ENCODE data around the gene MRPL9. TPM values are rescaled to one million over a fixed set of nuclear protein-coding genes. Genes with fewer than 3 reads are reported as not detected.

Gene MRPL9
- total RNA-seq, 1 donor from 2014 or later: 58.5 TPM

DNA sequence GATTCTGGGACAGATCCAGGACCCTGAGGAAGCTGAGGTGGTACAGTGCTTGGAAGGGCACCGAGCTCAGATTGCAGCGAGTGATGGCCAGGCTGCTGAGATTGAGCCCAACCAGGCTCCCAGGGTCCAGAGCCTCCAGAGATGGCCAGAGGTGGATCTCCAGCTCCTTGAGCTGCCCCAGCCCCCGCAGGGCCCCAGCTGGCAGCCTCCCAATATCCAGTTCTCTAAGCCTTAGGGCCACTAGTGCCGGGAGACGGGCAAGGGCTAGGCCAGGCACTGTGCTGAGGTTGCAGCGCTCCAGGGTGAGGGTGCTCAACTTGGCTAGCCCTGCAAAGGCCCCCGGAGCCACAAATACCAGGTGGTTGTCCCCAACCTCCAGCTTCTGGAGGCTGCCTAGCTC lies 38.5 kb upstream of the MRPL9 start:
- TF ChIP-seq EZH2 (IDR thresholded peaks at IDR 0.05; ENCODE audit: insufficient read depth, low read length) (no peak), CTCF (IDR thresholded peaks at IDR 0.05; ENCODE audit: insufficient read depth, low read depth, low read length) (no peak)
- peaks cover 62% of the 10 kb centered on the region for H3K27me3 Mint-ChIP-seq (ENCODE audit: low read depth, unreplicated experiment)
- Histone ChIP-seq H3K9ac (ENCODE audit: low read length) (no peak overlapping the region), H3K27ac (ENCODE audit: low read depth, low read length) (no peak overlapping the region), H3K79me2 (ENCODE audit: insufficient read depth, low read length) (no peaks in the 10 kb centered on the region), H3K4me2 (ENCODE audit: low read length) (no peak overlapping the region), H3K36me3 (ENCODE audit: insufficient read depth, low read length) (no peaks in the 10 kb centered on the region), H4K20me1 (ENCODE audit: insufficient read depth, low read length) (no peaks in the 10 kb centered on the region), H3K27me3 (ENCODE audit: insufficient read depth, low read length) (peaks cover 78% of the 10 kb centered on the region), H3K4me1 (ENCODE audit: insufficient read depth, low read length) (no peaks in the 10 kb centered on the region), H3K4me3 (ENCODE audit: insufficient read depth, low read depth, low read length) (no peak overlapping the region), H2AFZ (ENCODE audit: low read depth, low read length) (no peak overlapping the region), H3K9me3 (ENCODE audit: insufficient read depth, low read depth, low read length) (no peaks in the 10 kb centered on the region)
- H3K9me3 Mint-ChIP-seq (ENCODE audit: unreplicated experiment): no peaks in the 10 kb centered on the region
- no peak for FAIRE-seq
- peaks cover 1% of the 10 kb centered on the region for H3K4me1 Mint-ChIP-seq (ENCODE audit: low read depth, unreplicated experiment)
- DNase-seq (ENCODE audit: low read depth): no peak
- H3K27ac Mint-ChIP-seq (ENCODE audit: unreplicated experiment): no peak overlapping the region
- peaks cover 7% of the 10 kb centered on the region for H3K36me3 Mint-ChIP-seq (ENCODE audit: low read depth, unreplicated experiment)
- no peak overlapping the region for H3K4me3 Mint-ChIP-seq (ENCODE audit: unreplicated experiment)

DNA sequence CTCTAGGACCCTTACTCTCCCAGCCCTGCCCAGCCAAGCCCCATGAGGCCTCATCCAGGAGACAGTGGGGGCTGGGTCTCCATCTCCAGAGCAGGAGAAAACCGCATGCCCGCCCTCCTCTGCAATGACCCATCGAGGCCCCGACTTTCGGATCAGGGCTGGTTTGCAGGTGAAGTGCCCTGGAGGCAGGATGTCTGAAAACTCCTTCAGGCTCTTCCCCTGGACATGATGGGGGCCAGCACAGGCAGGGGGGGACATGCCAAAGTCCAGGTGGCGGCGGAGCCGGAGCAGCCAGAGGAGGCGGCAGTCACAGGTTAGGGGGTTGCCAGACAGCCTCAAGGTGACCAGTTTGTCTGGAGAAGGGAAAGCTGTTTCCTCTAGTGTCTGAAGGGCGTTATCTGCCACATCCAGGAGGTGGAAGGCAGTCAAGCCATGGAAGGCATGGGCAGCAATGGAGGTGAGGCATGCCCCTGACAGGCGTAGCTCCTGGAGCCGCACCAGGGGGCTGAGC lies 38.1 kb upstream of the MRPL9 start:
- H3K36me3 ChIP-seq (ENCODE audit: insufficient read depth, low read length): no peaks in the 10 kb centered on the region
- no peak for FAIRE-seq

More for the DNA sequence above, 38.1 kb upstream of the MRPL9 start:
- no peak for DNase-seq (ENCODE audit: low read depth)
- H3K27ac ChIP-seq (ENCODE audit: low read depth, low read length): no peak overlapping the region
- H3K9me3 ChIP-seq (ENCODE audit: insufficient read depth, low read depth, low read length): no peaks in the 10 kb centered on the region
- H3K4me2 ChIP-seq (ENCODE audit: low read length): no peak overlapping the region
- peaks cover 10% of the 10 kb centered on the region for H3K36me3 Mint-ChIP-seq (ENCODE audit: low read depth, unreplicated experiment)
- H3K4me3 ChIP-seq (ENCODE audit: insufficient read depth, low read depth, low read length): no peak overlapping the region
- no peaks in the 10 kb centered on the region for H4K20me1 ChIP-seq (ENCODE audit: insufficient read depth, low read length)
- TF ChIP-seq CTCF (IDR thresholded peaks at IDR 0.05; ENCODE audit: insufficient read depth, low read depth, low read length): no peak
- TF ChIP-seq EZH2 (IDR thresholded peaks at IDR 0.05; ENCODE audit: insufficient read depth, low read length): no peak
- H2AFZ ChIP-seq (ENCODE audit: low read depth, low read length): no peak overlapping the region
- H3K27me3 ChIP-seq (ENCODE audit: insufficient read depth, low read length): peaks cover 78% of the 10 kb centered on the region
- H3K9me3 Mint-ChIP-seq (ENCODE audit: unreplicated experiment): no peaks in the 10 kb centered on the region
- H3K27ac Mint-ChIP-seq (ENCODE audit: unreplicated experiment): no peak overlapping the region
- no peaks in the 10 kb centered on the region for H3K79me2 ChIP-seq (ENCODE audit: insufficient read depth, low read length)
- H3K9ac ChIP-seq (ENCODE audit: low read length): no peak overlapping the region
- peaks cover 58% of the 10 kb centered on the region for H3K27me3 Mint-ChIP-seq (ENCODE audit: low read depth, unreplicated experiment)
- peaks cover 4% of the 10 kb centered on the region for H3K4me1 Mint-ChIP-seq (ENCODE audit: low read depth, unreplicated experiment)
- no peaks in the 10 kb centered on the region for H3K4me1 ChIP-seq (ENCODE audit: insufficient read depth, low read length)
- no peak overlapping the region for H3K4me3 Mint-ChIP-seq (ENCODE audit: unreplicated experiment)

Data from astrocyte (in vitro differentiated cells and primary cell).